Upper lobe of right lung (tissue), 1 donor: ENCODE data around the gene WFDC11. TPM values are rescaled to one million over a fixed set of nuclear protein-coding genes. Genes with fewer than 3 reads are reported as not detected.
"Not testable (repeated sequence)": the region's sequence is repeated elsewhere in the genome, so short reads cannot be mapped to it uniquely, and the experiment has no call there.

Experiments used
- ATAC-seq: fragments of 200-7000 bp; cut with Tn5 transposase; one replicate; pipeline ENCODE4 v1.9.1; 2020; ENCODE audit warnings: mild to moderate bottlenecking, moderate library complexity
- DNase-seq: peaks from one replicate; pipeline ENCODE4 v3.0.0-alpha.2; 2020
- H3K27ac ChIP-seq: fragments of 200-600 bp; one replicate; pipeline ENCODE4 v1.8.0; 2022
- H3K27me3 ChIP-seq: fragments of 200-600 bp; one replicate; pipeline ENCODE4 v1.8.0; 2022; ENCODE audit warnings: mild to moderate bottlenecking
- H3K36me3 ChIP-seq: fragments of 200-600 bp; one replicate; pipeline ENCODE4 v1.8.0; 2022
- H3K4me1 ChIP-seq: fragments of 200-600 bp; one replicate; pipeline ENCODE4 v1.8.0; 2022
- H3K4me3 ChIP-seq: fragments of 200-600 bp; one replicate; pipeline ENCODE4 v1.8.0; 2022; ENCODE audit warnings: mild to moderate bottlenecking
- H3K9me3 ChIP-seq: fragments of 200-600 bp; one replicate; pipeline ENCODE4 v1.8.0; 2022
- CTCF ChIP-seq: fragments of 200-600 bp; IDR thresholded peaks from one replicate; pipeline ENCODE4 v1.8.0; 2022; ENCODE audit warnings: antibody characterized with exemption
- intact Hi-C: fragments of 100-400 bp; cut with DNase I; formaldehyde crosslinking; loops from one replicate; pipeline ENCODE4 v1.11.0; 2022
- total RNA-seq: library from RNA; stranded (reverse); fragmentation: NEBNext Ultra II Directional; extraction: Animal tissue kit (Norgen Biotek cat#: 25700); gene quantifications from one replicate; pipeline ENCODE4 v1.2.1, GENCODE V29; 2021
- donor health status: DM: no; HTN: yes; CAD: no; lungs with severe emphysema.

WFDC11 gene
- total RNA-seq, 1 donor from 2014 or later = not detected

GRCh38 chr20:45646875-45647274 is 23.2 kb downstream of the WFDC11 start:
- Histone ChIP-seq H3K27ac (no peak overlapping the region), H3K4me1 (no peaks in the 10 kb centered on the region), H3K36me3 (no peaks in the 10 kb centered on the region), H3K27me3 (no peaks in the 10 kb centered on the region), H3K9me3 (no peaks in the 10 kb centered on the region), H3K4me3 (no peak overlapping the region)
- TF ChIP-seq CTCF = no peak
- ATAC-seq = no peak
- DNase-seq = no peak
- intact Hi-C loops = no loop called here

GRCh38 chr20:45645869-45646268 is 24.2 kb downstream of the WFDC11 start:
- ATAC-seq, H3K4me3 ChIP-seq, DNase-seq, H3K36me3 ChIP-seq, H3K4me1 ChIP-seq, intact Hi-C loops, H3K27me3 ChIP-seq, H3K9me3 ChIP-seq, H3K27ac ChIP-seq: not testable (repeated sequence)

- H3K4me3 ChIP-seq, DNase-seq, intact Hi-C loops: not testable (repeated sequence)
Measured at GRCh38 chr20:45641076-45641475, 29.0 kb downstream of the WFDC11 start.

GRCh38 chr20:45639687-45640086 is 30.4 kb downstream of the WFDC11 start:
- no peaks in the 10 kb centered on the region for H3K9me3 ChIP-seq
- no peak overlapping the region for H3K27ac ChIP-seq
- ATAC-seq (no peak), DNase-seq (no peak)
- H3K4me1 ChIP-seq = no peaks in the 10 kb centered on the region
- no peaks in the 10 kb centered on the region for H3K27me3 ChIP-seq
- intact Hi-C loops = no loop called here
- no peak overlapping the region for H3K4me3 ChIP-seq
- H3K36me3 ChIP-seq = no peaks in the 10 kb centered on the region
- no peak for TF ChIP-seq CTCF

More at GRCh38 chr20:45641076-45641475, 29.0 kb downstream of the WFDC11 start:
- not testable (repeated sequence) for H3K36me3 ChIP-seq, H3K9me3 ChIP-seq, H3K27me3 ChIP-seq, H3K4me1 ChIP-seq, ATAC-seq, H3K27ac ChIP-seq

GRCh38 chr20:45636513-45636912 is 33.5 kb downstream of the WFDC11 start:
- DNase-seq (no peak), ATAC-seq (no peak)
- H3K27me3 ChIP-seq = no peaks in the 10 kb centered on the region
- no peaks in the 10 kb centered on the region for H3K9me3 ChIP-seq
- intact Hi-C loops = no loop called here
- H3K36me3 ChIP-seq = no peaks in the 10 kb centered on the region
- no peak for TF ChIP-seq CTCF
- no peak overlapping the region for H3K27ac ChIP-seq
- H3K4me1 ChIP-seq = no peaks in the 10 kb centered on the region
- no peak overlapping the region for H3K4me3 ChIP-seq

GRCh38 chr20:45631184-45631583 is 38.9 kb downstream of the WFDC11 start, which contains the start of gene WFDC9:
WFDC9 (minus strand) TSS chr20:45631284; CDS start chr20:45610181, 21,103 bp downstream.
- H3K4me3 ChIP-seq = no peak within 1 kb of the TSS
- DNase-seq (no peak), ATAC-seq (no peak)
- intact Hi-C loops = no loop called here
- no peaks in the 10 kb centered on the region for H3K4me1 ChIP-seq
- no peak for TF ChIP-seq CTCF
- H3K36me3 ChIP-seq = no peaks in the 10 kb centered on the region
- no peak within 1 kb of the TSS for H3K27ac ChIP-seq
- no peaks in the 10 kb centered on the region for H3K9me3 ChIP-seq
- no peaks in the 10 kb centered on the region for H3K27me3 ChIP-seq

GRCh38 chr20:45630371-45630770 is 39.7 kb downstream of the WFDC11 start:
- Histone ChIP-seq H3K9me3 (no peaks in the 10 kb centered on the region), H3K4me1 (no peaks in the 10 kb centered on the region), H3K27ac (no peak overlapping the region), H3K36me3 (no peaks in the 10 kb centered on the region), H3K4me3 (no peak overlapping the region), H3K27me3 (no peaks in the 10 kb centered on the region)
- ATAC-seq = no peak
- TF ChIP-seq CTCF = no peak
- intact Hi-C loops = no loop called here
- DNase-seq = no peak
